Loucy (cell line): ENCODE results near the gene PLA2G10.

Source experiments
- EZH2phosphoT487 ChIP-seq: fragments of 200-600 bp; IDR thresholded peaks from 2 replicates; pipeline ENCODE4 v1.6.1; 2018; ENCODE audit warnings: antibody characterized with exemption, mild to moderate bottlenecking, moderate library complexity, borderline replicate concordance
- TF ChIP-seq, protein P1 (sequence below): fragments of 200-600 bp; sonication (generic); conservative IDR thresholded peaks from 2 replicates; pipeline ENCODE4 v1.5.1; 2014; ENCODE audit warnings: mild to moderate bottlenecking, antibody characterized with exemption, low read length

DNA sequence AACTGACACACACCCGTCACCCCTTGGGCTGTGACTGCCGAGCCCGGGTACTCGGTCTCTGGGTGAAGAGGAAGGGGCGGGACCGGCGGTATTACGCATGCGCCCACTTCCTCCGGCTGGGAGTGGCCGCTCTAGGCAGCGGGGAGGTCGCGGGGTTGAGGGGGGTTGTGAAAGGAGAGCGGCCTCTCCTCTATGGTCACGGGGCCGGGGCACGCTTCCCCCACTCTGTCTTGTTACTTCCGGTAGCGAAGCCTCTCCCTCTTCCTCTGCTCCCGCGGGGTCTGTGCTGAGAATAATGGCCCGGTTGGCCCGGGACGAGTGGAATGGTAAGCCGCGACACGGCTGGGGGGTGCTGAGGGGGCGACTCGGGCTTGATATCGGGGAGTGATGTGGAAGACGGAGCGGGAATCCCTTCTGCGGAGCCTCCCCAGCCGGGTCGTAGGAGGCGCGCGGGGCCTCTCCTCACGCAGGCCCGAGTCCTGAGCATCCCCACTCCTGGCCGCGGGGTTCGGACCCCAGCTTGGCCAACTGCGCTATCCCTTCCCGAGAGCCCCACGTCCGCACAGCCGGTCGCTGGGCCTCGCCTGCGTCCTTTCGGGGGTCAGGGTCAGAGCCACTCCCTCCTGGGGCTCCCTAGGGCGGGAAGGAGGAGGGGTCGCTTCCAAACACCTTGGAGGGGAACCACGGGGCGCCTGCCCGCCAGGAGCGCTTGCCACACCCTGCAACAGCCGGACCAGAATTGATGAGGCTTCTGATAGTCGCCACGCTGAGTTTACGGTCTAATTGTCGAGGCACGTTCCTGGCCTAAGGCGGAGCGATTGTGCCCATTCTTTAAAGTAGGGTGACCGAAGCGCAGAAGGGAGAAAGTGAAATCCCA is 61.2 kb downstream of the PLA2G10 start, which contains the start of gene BFAR:
- TF ChIP-seq, protein P1, sequence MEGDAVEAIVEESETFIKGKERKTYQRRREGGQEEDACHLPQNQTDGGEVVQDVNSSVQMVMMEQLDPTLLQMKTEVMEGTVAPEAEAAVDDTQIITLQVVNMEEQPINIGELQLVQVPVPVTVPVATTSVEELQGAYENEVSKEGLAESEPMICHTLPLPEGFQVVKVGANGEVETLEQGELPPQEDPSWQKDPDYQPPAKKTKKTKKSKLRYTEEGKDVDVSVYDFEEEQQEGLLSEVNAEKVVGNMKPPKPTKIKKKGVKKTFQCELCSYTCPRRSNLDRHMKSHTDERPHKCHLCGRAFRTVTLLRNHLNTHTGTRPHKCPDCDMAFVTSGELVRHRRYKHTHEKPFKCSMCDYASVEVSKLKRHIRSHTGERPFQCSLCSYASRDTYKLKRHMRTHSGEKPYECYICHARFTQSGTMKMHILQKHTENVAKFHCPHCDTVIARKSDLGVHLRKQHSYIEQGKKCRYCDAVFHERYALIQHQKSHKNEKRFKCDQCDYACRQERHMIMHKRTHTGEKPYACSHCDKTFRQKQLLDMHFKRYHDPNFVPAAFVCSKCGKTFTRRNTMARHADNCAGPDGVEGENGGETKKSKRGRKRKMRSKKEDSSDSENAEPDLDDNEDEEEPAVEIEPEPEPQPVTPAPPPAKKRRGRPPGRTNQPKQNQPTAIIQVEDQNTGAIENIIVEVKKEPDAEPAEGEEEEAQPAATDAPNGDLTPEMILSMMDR, result no peak
- TF ChIP-seq EZH2phosphoT487, result no peak
